HG03139 (cell line): ENCODE data around the gene CCDC89.
"Not testable (repeated sequence)": the region's sequence is repeated elsewhere in the genome, so short reads cannot be mapped to it uniquely, and the experiment has no call there.

Experiments
- ATAC-seq: cut with Tn5 transposase; IDR thresholded peaks from one replicate; pipeline ENCODE4 v1.9.1; 2021; ENCODE audit not compliant: unreplicated experiment

The CCDC89 gene

DNA sequence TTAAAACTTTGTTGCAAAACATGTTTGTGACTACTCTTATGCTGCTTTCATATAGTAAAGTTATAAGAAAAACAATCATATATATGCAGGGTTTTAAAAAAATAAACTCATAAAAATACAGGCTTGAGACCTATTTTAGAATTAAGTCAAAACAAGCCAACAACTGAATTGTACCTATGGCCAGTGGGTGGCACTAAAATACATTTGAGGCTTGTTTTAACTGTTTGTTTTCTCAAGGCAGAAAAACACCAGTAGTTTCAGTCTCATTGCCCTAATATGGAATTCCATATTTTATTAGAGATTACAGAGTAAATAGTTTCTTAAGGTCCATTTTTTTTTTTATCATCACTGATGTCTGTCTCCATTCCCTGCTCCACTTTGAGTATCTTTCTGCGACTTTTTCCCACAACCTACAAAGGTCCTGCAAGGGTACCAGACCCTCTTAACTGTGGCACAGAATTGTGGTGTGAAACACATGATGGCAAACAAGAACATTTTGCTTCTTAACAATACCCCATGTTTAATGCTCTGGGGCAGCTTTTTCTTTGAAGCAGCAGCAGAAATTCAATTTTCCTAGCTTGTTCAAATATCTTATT is 8.5 kb upstream of the CCDC89 start:
- ATAC-seq = peak; percentile 48

DNA sequence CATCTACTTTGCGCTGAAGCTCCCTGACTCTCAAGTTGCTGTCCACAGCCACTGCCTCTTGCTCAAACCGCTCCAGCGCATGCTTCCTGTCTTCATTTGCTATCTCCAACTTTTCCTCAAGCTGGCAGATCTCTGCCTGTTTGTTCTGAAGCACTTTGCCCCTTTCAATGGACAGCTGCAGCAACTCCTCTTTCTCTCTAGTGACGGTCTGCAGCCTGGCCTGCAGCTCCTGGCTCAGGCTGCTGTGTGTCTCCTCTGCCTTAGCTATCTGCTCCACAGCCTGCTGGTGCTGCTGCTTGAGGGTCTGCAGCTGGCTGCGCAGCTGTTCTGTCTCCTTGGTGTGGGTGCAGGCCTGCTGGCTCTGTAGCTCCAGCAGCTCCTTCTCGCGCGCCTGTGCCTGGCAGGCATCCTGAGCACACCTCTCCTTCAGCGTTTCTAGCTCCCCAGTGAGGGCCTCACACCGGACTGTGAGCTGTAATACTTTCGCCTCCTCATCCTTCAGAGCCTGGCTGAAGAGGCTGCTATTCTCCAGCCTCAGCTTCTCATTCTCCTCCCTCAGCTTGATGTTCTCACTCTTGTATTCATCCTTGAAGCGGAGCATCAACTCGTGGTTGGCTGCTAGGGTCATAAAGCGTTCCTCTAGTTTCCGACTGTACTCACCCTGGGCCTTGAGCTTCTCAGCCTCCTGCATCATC is 723 bp downstream of the CCDC89 start:
- ATAC-seq = no peak

DNA sequence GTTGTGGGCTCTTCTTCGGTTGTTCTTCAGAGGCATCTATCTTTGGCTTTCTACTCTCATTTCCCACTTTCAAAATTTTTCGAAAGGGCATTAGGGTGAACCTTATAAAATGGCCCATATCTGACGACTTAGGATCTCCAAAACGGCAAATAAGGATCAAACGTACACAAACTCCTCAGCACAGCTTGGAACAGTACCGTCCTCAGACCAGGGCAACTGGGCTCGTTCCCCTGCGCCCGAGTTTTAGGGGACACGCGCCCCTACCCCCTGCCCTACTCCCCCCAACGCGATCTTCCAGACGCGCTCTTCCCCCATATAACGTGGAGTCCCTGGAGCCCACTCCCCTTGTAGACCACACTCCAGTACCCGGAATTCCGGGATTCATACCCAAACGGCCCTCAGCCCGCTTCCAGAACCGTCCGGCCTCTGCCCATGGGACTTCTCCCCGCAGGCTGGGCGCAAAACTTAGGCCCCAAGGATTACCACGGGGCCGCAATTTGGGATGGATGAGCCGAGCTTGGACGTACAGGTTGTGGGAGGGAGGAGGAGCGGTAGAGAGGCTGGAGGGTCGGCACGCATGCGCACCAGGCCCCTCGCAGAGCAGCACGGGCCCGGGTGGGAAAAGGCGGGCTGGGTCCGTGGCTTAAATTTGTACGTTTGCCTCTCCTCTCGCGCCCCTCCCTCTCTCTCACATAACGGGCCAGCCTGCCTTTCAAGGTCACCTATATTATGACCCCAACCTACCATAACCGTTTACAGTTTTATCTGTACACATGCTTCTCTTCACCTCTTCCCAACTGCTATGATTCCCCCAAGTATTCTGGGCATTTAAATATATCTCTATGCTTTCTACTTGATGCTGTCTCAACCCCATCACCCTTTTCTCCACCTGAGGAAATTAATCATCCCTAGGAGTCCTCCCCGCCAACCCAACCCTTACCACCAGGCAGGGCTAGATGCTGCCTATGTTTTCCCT is 3.4 kb downstream of the CCDC89 start:
- peak; percentile 85 for ATAC-seq

DNA sequence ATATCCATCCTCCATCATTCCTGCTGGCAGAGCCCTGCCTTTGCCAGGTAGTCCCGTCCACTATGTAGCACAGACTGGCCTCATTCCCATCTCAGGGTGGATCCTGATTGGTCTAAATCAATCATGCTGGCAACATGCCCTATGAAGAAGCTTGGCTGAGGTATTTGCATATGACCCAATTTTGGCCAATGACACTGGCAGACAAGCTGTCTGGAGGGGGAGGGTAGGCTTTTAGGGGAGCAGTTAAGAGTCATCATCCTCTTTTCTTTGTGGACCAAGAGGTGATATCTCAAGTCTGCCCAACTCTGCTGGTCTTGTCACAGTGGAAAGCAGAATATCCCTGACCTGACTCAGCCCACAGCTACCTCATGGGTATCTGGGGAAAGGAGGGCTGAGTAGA is 5.1 kb downstream of the CCDC89 start:
- no peak for ATAC-seq

DNA sequence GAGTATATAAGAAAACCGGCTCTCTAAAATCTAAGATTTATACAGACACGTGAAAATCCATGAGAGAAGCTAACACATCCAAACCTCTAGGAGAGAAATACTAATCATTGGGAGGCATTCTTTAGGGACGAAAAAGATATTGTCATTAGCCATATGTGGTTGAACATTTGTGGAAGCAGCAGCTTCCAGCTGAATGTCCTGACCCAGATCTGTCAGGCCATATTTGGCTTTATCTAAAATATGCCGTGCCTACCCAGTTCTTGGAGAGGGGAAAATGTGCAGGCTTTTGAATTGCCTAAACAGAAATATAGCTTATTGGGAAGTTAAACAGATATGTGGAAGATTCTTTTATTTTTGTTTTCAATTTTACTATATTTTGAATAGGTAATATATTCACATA is 6.4 kb downstream of the CCDC89 start:
- no peak for ATAC-seq

DNA sequence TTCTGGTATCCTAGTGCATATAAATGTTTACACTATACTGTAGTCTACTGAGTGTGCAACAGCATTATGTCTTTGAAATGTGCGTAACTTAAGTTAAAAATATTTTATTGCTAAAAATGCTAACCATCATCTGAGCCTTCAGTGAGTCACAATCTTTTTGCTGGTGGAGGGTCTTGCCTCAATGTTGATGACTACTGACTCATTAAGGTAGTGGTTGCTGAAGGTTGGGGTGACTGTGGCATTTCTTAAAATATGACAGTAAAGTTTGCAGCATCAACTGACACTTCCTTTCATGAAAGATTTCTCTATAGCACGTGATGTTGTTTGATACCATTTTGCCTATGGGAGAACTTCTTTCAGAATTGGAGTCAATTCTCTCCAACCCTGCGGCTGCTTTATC is 12.6 kb downstream of the CCDC89 start:
- no peak for ATAC-seq

DNA sequence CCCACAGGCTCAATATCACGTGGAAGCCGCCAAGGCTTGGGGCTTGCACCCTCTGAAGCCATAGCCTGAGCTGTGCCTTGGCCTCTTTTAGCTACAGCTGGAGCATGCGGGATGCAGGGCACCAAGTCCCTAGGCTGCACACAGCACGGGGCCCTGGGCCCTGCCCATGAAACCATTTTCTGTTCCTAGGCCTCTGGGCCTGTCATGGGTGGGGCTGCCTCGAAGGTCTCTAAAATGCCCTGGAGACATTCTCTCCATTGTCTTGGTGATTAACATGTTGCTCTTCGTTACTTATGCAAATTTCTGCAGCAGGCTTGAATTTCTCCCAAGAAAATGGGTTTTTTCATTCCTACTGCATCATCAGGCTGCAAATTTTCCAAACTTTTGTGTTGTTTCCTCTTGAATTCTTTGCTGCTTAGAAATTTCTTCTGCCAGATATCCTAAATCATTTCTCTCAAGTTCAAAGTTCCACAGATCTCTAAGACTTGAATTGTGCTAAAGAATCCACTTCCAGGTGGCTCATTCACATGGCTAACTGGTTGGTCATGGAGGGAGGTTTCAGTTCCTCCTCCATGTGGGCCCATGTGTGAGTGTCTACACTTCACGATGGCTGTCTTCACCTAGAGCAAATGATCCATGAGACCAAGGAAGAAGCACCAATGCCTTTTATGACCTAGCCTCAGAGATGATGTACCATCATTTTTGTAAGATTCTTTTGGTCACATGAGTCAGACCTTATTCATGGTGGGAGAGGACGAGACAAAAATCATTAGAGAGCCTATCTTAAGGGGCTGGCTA is 13.7 kb downstream of the CCDC89 start:
- no peak for ATAC-seq

DNA sequence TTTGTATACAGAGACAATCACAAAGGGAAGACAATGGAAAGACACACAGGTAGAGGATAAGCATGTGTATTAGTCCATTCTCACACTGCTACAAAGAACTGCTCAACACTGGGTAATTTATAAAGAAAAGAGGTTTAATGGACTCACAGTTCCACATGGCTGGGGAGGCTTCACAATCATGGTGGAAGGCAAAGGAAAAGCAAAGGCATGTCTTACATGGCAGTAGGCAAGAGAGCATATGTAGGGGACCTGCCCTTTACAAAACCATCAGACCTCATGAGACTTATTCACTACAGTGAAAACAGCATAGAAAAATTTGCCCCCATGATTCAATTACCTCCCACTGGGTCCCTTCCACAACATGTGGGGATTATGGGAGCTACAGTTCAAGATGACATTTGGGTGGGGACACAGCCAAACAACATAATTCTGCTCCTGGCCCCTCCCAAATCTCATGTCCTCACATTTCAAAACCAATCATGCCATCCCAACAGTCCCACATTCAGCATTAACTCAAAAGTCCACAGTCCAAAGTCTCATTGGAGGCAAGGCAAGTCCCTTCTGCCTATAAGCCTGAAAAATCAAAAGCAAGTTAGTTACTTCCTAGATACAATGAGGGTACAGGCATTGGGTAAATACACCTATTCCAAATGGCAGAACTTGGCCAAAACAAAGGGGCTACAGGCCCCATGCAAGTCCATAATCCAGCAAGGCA is 14.9 kb downstream of the CCDC89 start:
- not testable (repeated sequence) for ATAC-seq

DNA sequence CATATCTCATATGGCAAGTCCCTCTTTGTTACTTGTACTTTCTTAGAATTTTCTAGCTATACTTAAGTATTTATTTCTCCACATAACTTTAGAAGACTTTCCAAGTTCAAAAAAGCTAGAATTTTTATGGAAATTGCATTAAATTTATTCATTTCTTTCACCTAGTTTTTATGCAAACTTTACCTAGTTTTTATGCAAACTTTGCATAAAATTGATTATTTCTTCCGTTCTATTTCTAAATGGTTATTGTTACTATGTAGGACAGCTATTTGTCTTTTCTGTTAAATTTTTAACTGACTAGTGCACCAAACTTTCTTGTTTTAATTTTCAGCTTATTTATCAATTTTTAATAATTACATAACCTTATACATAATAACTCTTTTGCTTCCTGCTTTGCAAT is 17.8 kb downstream of the CCDC89 start:
- no peak for ATAC-seq

DNA sequence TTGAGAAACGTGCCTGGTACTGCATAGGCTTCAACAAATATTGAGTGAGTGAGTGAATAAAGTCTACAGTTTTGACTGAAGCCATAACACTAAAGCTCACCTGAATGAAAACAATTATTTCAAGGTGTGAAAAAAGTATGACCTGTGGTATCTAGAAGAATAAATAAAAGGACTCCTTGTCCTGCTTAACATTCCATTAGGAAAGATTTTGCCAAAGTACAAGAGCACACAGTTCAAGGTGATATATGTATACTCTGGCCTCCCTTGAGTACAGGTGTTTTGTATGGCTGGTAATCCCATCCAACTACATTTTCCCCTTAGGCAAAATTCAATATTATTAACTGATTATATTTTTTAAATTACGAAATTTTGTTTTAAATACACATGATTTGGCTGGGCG is 19.3 kb downstream of the CCDC89 start:
- ATAC-seq = no peak

DNA sequence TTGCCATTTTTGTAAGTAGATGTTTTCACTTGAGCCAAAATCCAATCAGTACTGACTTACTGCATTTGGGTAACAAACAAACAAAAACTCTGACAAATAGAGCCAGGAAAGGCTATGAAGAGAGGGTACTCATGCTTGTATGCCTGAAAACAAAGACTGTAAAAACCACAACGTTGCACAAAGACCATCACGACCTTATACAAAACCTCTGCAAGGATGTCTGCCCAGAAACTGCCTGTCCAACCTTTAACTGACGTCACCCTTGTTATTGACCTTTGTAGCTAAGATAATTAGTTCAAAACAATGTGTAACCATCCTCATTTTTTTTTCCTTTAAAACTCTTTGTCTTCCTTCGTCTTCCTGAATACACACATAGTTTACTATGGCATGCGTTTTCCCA is 20.3 kb downstream of the CCDC89 start:
- ATAC-seq = no peak

DNA sequence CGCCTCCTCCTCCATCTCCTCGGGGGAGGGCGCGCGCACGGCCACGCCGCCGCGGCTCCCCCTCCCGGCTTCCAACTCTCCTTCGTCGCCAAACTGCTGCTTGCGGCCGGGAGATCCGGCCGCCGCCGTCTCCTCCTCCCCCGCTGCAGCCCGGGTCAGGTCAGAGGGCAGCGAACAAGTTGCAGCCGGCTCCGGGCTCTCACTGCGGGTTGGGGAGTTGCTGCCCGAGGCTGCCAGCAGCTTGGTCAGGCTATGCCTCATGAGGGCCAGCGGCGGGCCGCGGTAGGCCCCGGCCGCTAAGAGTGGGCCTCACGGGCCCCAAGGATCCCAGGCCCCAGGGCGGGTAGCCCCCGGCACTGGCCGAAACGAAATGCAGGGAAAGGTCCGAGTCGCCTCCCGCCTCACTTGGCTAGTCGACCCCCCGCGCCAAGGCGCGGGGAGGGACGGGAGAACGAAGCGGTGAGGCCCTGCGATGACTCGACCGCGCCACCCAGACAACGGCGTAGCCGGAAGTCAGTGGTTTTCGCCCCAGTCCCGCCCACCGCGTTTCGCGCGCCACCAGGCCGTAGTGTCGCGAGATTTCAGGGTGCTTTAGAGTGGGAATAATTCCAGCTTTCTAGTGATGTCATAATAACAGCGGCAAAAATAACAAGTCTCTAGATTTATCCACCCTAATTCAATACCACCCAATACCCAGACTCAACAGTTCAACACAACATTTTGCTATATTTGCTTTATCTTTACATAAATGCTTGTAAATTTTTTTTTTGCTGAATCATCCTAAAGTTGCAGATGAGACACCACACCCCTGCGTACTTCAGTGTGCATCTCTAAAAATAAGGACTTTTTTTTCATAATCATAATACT is 21.1 kb downstream of the CCDC89 start, which contains the start of gene CREBZF:
TSS of gene CREBZF (minus strand) at position 515 of the 867 bp plus-strand sequence. CDS start at position 261, 254 bp downstream.
- ATAC-seq = peak; percentile 90

DNA sequence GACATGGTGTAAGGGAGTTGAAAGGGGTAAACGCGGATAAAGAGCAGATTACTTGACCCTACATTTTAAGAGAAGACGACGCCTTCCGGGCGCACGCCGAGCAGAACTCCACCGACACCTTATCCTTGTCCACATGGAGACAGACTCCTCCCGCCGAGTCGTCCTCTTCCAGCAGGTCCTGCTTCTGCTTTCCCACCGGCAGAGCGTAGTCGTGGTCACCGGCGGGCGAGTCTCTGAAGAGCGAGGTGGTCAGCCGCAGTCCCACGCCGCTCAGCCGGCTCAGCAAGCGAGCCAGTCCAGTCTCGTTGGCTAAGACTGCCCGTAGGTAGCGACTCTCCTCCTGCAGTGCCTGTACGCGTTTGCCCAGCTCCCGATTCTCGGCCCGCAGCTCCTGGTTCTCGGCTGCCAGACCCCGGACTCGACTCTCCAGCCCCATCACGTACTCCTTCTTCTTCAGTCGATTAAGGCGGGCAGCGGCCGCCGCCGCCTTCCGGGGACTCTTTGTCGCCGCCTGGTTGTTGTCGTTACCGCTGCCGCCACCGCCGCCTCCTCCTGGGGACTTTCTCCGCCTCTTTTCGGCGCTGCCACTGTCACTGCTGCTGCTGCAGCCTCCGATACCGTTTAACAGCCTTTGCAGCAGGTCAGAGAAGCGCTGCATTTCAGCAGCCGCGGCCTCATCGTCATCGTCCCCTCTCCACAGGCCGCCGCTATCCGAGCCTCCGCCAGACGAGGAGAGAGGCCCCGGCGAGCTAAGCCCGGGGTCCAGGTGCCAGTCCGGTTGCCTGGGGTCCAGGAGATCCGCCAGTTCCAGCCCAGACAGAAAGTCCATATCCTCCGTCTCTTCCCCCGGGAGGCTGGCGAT is 22.0 kb downstream of the CCDC89 start:
- ATAC-seq = peak; percentile 61

DNA sequence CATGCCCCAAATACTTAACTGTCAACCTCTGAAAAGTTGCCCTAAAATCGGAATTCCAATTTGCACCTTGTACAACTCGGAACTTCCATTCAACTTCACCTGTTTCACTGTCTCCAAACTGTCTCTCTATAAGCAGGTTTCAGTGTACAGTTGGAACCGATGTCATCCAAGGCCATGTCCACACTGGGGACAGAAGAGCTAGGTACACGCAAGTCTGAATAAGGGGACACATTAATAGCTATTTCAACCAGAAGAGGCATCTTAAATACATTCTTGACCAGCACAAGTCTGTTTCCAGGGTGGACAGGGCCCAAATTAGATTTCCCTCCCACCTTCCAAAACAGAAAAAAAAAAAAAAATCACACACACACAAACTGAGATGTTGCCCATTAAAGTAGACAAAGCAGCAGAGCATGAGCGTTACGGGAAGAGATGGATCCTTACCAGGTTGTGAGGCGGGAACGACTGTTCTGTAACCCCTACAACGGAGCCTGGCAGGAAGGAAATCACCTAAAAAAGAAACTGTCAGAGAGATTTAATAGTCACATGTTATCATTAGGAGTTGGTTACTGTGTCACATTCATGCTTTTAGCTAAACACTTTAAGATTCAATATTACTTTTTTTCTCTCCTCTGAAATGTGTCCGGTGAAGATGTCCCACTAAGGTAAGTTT is 22.8 kb downstream of the CCDC89 start:
- ATAC-seq = no peak

DNA sequence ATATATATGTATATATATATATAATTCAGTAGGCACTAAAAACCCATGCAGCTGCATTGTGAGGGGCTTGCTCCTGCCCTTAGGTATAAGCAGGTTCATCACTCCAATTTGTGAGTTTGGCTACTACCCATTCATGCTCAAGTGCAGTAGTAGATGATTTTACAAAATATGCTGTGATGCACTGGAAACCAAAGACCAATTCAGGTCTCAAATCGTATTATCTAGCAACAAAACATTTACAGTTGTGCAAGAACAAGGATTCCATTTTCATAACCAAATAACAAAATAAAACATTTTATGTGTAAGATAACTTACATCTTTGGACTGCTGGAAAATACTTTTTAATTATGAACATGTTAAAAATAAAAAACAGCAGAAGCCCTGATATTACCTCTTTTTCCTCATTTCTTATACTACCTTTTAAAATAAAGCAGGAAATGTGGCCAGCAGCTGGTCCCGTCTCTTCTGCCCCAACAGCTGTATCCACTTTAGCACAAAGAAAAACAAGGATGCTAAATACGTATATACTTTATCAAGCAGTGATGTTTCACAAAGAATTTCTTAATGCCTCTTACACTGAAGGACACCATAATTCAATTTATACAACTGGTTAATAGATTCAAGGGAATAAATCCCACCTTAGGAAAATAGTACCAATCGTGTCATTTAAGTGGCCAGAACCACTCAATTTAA is 23.9 kb downstream of the CCDC89 start:
- ATAC-seq = no peak

DNA sequence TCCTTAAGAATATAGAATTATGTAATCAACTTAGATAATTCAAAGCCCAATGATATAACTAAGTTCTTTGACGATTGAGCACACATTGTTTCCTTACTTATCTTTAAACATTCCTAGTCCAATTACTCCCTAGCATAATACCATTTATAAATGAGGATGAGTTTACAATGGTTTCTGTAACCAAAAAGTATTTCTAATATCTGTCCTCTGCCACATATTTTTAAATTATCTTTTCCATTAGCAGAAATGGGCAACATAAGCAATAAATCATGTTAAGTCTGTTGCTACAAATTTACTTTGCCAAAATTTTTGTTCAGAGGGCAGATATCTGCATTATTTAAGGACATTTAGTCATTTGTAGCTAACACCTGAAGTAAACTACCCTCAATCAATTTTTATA is 27.8 kb downstream of the CCDC89 start:
- ATAC-seq = no peak

DNA sequence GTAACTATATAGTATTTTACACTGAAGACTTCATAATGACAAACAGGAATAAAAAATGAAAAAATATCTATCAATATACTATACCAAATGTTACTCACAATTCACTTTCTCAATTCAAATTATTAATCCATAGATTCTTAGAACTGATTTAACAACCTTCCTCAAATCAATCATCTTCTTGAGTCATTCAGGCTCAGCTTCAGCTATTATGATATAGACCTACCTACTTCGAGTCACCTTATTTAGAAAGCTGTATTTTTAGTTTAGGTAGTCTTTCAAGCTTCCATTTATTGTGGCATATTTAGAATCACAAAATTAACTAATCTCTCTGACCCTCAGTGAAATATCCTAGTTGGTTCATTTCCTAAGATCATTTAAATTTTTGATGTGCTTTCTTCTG is 29.2 kb downstream of the CCDC89 start:
- ATAC-seq = no peak
